HFF-Myc (cell line): ENCODE data around the gene EFCAB5.
"Not testable (repeated sequence)": the region's sequence is repeated elsewhere in the genome, so short reads cannot be mapped to it uniquely, and the experiment has no call there.

Experiments
- DNase-seq: peaks from one replicate; pipeline ENCODE4 v3.0.0-alpha.2; 2011; ENCODE audit warnings: low read depth; ENCODE audit errors: extremely low read depth
- H3K4me3 ChIP-seq: replicated peaks from 2 replicates; pipeline ENCODE4 v1.5.1; 2011; ENCODE audit warnings: low read depth, mild to moderate bottlenecking, control low read depth, low read length
- TF ChIP-seq, protein P1 (sequence below): IDR thresholded peaks from 2 replicates; pipeline ENCODE4 v1.5.1; 2012; ENCODE audit warnings: mild to moderate bottlenecking, low read depth, low read length, control low read depth; ENCODE audit errors: missing control alignments

Gene EFCAB5

DNA sequence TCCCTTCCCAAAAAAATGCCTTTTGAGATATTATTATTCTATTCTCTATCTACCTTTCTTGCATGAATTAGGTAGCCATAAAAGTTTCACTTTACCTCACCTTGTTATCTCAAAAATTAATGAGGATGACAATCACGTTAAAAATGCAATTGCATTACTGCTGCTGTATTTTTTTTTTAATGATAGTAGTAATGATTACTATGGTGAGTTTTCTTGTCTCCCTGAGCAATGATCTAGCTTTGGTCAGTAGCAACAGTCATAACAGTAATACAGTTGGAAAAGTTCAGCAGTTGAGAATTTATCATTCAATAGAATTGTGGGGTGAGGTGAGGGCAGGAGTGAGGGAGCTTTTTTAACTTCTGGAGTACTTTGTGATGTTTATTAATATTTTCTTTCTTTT is at the start of gene EFCAB5:
Gene EFCAB5 (plus strand): TSS at position 301 of the 400 bp plus-strand sequence. CDS start 163 bp downstream, outside the sequence.
- TF ChIP-seq, protein P1, sequence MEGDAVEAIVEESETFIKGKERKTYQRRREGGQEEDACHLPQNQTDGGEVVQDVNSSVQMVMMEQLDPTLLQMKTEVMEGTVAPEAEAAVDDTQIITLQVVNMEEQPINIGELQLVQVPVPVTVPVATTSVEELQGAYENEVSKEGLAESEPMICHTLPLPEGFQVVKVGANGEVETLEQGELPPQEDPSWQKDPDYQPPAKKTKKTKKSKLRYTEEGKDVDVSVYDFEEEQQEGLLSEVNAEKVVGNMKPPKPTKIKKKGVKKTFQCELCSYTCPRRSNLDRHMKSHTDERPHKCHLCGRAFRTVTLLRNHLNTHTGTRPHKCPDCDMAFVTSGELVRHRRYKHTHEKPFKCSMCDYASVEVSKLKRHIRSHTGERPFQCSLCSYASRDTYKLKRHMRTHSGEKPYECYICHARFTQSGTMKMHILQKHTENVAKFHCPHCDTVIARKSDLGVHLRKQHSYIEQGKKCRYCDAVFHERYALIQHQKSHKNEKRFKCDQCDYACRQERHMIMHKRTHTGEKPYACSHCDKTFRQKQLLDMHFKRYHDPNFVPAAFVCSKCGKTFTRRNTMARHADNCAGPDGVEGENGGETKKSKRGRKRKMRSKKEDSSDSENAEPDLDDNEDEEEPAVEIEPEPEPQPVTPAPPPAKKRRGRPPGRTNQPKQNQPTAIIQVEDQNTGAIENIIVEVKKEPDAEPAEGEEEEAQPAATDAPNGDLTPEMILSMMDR: no peak
- H3K4me3 ChIP-seq: no peak within 1 kb of the TSS

DNA sequence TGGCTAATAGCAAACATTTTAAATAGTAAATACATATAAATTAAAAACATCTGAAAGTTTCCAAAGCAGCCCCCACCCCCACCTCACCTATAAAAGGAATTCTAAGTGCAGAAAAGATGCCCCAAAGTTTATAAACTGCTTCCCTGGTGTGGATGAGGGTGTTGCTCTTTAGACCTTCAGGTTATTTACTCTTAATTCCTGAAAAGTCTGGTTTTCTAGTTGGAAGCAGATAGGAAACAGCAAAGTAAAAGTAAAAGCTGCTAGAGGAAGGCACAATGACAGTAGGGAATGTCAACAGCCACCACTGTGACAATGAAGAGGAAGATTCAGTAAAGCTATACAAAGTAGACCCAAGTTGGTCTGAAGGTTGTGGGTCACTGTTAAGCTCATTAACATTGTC is 49.2 kb upstream of the EFCAB5 start:
- no peak for DNase-seq
- TF ChIP-seq, protein P1: no peak
- H3K4me3 ChIP-seq: no peak overlapping the region

More for the DNA sequence above, at the start of gene EFCAB5:
- no peak for DNase-seq

DNA sequence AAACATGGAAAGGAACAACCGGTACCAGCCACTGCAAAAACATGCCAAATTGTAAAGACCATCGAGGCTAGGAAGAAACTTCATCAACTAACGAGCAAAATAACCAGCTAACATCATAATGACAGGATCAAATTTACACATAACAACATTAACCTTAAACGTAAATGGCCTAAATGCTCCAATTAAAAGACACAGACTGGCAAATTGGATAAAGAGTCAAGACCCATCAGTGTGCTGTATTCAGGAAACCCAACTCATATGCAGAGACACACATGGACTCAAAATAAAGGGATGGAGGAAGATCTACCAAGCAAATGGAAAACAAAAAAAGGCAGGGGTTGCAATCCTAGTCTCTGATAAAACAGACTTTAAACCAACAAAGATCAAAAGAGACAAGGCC is 44.3 kb upstream of the EFCAB5 start:
- H3K4me3 ChIP-seq, DNase-seq: not testable (repeated sequence)

DNA sequence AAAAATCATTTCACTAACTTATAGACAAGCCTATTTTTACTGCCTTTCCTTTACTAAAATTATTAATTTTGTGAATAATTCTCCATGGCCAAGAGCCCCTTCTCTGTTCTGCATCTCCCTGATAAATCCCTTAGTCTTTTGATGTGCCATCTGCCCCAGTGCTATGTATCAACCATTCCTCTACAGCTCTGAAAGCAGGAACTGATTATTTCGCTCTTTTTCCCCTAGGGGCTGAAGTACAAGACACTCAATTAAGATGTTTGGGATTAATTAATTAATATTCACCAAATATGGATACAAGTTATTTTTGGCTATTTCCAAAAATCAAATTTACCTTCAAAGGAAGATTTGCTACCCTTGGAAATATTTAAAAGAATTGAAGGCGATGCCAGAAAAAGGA is 38.0 kb upstream of the EFCAB5 start:
- H3K4me3 ChIP-seq: no peak overlapping the region
- TF ChIP-seq, protein P1: no peak
- no peak for DNase-seq

DNA sequence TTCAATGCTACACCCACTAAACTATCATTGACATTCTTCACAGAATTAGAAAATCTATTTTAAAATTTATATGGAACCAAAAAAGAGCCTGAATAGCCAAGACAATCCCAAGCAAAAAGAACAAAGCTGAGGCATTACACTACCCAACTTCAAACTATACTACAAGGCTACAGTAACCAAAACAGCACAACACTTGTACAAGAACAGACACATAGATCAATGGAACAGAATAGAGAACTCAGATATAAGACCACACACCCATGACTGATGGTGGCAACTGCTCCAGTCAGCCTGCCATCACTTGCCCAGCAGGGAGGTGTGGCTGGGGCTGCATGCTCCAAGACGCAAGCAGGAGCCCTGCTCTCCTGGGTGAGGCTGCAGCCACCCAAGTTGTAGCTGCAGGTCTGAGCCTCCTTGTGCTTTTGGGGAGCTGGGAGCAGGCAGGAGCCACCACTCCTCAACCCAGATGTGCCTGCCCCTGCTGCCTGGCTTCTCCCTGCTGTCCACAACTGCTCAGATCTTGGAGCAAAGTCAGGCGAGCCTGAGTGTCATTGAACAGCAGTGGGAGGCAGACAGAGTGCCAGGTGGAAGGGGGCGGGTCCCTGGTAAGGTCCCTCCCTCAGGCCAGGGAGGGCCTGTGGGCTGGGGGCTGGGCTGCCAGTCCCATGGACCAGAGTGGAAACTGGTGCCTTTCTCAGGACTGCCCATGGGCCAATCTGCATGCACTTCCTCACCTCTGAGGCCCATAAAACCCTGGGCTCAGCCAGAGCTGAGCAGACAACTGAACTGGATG is 36.2 kb upstream of the EFCAB5 start:
- TF ChIP-seq, protein P1: no peak
- DNase-seq: no peak
- H3K4me3 ChIP-seq: no peak overlapping the region

DNA sequence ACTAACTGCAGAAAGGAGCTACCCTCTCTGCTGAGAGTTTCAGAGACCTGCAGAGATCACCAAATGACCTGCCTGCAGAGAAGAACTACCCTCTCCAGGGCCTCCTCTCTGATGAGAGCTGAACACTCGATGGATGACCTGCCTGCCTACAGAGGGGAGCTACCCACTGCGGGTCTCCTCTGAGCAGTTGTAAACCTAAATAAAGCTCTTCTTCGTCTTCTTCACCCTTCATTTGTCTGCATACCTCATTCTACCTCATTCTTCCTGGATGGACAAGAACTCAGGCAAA is 35.6 kb upstream of the EFCAB5 start:
- TF ChIP-seq, protein P1: no peak
- H3K4me3 ChIP-seq: no peak overlapping the region

DNA sequence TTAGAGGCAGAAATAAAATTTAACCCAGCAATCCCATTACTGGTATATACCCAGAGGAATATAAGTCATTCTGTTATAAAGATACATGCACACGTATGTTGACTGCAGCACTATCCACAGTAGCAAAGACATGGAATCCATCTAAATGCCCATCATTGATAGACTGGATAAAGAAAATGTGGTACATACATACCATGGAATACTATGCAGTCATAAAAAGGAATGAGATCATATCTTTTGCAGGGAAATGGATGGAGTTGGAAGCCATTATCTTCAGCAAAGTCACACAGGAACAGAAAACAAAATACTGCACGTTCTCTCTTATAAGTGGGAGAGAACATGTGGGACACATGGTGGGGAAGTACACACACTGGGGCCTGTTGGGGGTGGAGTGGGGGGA is 34.5 kb upstream of the EFCAB5 start:
- TF ChIP-seq, protein P1: no peak
- DNase-seq: no peak
- H3K4me3 ChIP-seq: no peak overlapping the region

More for the DNA sequence above, 35.6 kb upstream of the EFCAB5 start:
- no peak for DNase-seq
